SH-SY5Y (cell line): ENCODE measurements around the gene ADGRL3.

ENCODE experiments used
- GATA2 ChIP-seq: IDR thresholded peaks from 2 replicates; pipeline ENCODE4 v1.6.1; 2011; ENCODE audit warnings: mild to moderate bottlenecking, low read depth, low read length
- GATA3 ChIP-seq: IDR thresholded peaks from 2 replicates; pipeline ENCODE4 v1.6.1; 2011; ENCODE audit warnings: low read depth, mild to moderate bottlenecking, low read length, moderate library complexity

DNA sequence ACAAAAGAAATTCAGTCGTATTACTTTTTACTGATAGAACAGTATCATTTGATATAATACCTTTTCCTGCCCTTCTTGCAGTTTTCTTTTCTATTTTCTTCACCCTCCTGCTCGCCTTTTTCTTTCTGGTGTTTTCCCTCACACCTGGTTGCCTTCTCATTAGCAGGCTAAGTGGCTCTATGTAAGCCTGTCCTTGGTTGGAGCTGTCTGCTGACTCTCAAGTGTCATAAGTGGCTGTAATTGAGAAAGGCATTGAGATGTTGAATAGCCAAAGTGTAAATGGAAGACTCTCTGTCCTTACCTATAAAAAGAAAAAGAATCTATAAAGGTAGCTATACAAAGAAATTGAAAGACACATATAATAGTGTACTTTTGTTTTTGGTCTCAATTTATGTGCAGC is 180.7 kb downstream of the ADGRL3 start:
- TF ChIP-seq GATA2 (no peak), GATA3 (no peak)
